Measurements from ENCODE around the gene MDH1B. TPM values are rescaled to one million over a fixed set of nuclear protein-coding genes. Genes with fewer than 3 reads are reported as not detected.
"Not testable (repeated sequence)": the region's sequence is repeated elsewhere in the genome, so short reads cannot be mapped to it uniquely, and the experiment has no call there.

The MDH1B gene
- total RNA-seq, 1 donor from 2014 or later = 1.8 TPM

DNA sequence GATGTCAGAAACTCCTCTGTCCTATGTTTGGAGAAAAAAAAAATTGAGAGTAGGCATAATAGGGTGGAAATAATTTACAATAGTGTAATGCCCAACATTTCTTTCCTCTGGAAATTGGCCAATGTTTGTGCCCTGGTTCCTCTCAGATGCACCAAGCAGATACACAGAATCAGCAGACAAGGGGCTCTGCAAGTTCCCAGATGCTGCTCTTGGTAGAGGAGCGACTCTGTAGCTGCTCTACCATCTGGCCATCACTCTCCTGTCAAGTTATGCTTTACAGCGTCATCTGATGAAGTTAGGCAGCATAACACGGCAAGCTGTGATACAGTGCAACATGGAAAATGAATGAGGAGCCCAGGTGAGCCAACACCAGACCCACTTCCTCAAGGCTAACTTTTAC is 48.5 kb downstream of the MDH1B start:
- H3K36me3 ChIP-seq (ENCODE audit: control insufficient read depth, insufficient read depth, low read length) = no peaks in the 10 kb centered on the region
- H3K27me3 ChIP-seq (ENCODE audit: control insufficient read depth, insufficient read depth, low read length) = no peaks in the 10 kb centered on the region
- DNase-seq (ENCODE audit: low read depth) = no peak
- TF ChIP-seq, protein P1, sequence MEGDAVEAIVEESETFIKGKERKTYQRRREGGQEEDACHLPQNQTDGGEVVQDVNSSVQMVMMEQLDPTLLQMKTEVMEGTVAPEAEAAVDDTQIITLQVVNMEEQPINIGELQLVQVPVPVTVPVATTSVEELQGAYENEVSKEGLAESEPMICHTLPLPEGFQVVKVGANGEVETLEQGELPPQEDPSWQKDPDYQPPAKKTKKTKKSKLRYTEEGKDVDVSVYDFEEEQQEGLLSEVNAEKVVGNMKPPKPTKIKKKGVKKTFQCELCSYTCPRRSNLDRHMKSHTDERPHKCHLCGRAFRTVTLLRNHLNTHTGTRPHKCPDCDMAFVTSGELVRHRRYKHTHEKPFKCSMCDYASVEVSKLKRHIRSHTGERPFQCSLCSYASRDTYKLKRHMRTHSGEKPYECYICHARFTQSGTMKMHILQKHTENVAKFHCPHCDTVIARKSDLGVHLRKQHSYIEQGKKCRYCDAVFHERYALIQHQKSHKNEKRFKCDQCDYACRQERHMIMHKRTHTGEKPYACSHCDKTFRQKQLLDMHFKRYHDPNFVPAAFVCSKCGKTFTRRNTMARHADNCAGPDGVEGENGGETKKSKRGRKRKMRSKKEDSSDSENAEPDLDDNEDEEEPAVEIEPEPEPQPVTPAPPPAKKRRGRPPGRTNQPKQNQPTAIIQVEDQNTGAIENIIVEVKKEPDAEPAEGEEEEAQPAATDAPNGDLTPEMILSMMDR (IDR thresholded peaks at IDR 0.05; ENCODE audit: insufficient read depth, low read length, poor library complexity, severe bottlenecking) = no peak
- no peak overlapping the region for H3K4me3 ChIP-seq (ENCODE audit: low read depth, low read length)

DNA sequence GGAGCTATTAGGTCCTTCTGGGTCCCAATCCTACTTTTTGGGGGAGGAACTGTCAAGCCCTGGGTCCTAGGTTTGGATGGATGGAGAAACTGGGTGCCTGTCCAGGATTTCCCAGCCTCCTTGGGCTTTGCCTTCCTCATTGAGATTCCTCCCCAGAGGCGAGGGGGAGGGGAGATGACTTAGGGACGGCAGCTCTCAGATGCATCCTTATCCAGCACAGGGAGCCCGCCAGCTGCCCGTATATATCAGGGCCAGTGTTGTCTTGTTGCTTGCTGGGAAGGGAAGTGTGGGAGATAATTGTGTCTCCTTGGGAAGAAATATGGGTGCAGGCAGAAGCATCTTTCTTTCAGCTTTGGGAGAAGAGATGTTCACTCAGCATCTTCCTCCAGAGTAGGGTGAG is 49.9 kb downstream of the MDH1B start:
- H3K27me3 ChIP-seq (ENCODE audit: control insufficient read depth, insufficient read depth, low read length); DNase-seq (ENCODE audit: low read depth); H3K4me3 ChIP-seq (ENCODE audit: low read depth, low read length); H3K36me3 ChIP-seq (ENCODE audit: control insufficient read depth, insufficient read depth, low read length): not testable (repeated sequence)

DNA sequence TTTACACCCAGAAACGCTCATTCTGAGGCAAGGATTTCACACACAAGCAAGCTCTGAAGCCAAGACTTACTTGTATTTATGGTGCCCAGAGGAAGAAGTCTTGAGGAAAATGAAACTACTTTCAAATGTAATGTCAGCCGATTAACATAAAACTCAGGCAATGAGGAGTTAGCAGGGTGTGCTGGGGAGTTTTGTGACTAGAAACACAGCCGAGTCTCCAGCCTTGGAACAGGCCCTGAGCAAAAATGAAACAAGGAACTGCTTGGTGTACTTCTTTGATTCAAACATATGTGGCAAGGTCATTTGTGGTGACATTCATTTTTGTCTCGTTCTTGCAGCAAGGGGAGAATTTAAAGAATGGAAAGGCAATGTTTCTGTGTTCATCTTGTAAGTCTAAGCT is 51.4 kb downstream of the MDH1B start:
- Histone ChIP-seq H3K4me3 (ENCODE audit: low read depth, low read length) (no peak overlapping the region), H3K36me3 (ENCODE audit: control insufficient read depth, insufficient read depth, low read length) (no peaks in the 10 kb centered on the region), H3K27me3 (ENCODE audit: control insufficient read depth, insufficient read depth, low read length) (no peaks in the 10 kb centered on the region)
- DNase-seq (ENCODE audit: low read depth) = no peak
- TF ChIP-seq, protein P1 (IDR thresholded peaks at IDR 0.05; ENCODE audit: insufficient read depth, low read length, poor library complexity, severe bottlenecking) = no peak

DNA sequence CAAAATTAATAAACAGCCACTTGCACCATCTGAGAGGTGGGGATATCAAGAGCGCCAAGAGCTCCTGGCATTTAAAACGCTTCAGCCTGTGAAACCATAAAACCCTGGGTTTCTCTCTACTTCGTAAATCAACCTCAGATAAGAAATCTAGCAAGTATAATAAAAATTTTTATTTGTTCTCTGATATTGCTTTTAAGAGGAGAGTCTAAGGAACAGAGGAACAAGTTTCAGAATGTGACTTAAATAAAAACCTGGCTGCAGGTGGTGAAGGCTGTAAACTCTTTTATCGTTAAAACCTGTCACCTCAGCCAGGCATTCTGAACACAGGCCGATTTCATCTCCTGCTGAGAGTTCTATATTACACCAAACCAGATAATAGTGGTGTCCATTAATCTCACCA is 56.8 kb downstream of the MDH1B start:
- TF ChIP-seq, protein P1 (IDR thresholded peaks at IDR 0.05; ENCODE audit: insufficient read depth, low read length, poor library complexity, severe bottlenecking) = no peak
- Histone ChIP-seq H3K36me3 (ENCODE audit: control insufficient read depth, insufficient read depth, low read length) (no peaks in the 10 kb centered on the region), H3K27me3 (ENCODE audit: control insufficient read depth, insufficient read depth, low read length) (no peaks in the 10 kb centered on the region), H3K4me3 (ENCODE audit: low read depth, low read length) (no peak overlapping the region)
- DNase-seq (ENCODE audit: low read depth) = no peak

DNA sequence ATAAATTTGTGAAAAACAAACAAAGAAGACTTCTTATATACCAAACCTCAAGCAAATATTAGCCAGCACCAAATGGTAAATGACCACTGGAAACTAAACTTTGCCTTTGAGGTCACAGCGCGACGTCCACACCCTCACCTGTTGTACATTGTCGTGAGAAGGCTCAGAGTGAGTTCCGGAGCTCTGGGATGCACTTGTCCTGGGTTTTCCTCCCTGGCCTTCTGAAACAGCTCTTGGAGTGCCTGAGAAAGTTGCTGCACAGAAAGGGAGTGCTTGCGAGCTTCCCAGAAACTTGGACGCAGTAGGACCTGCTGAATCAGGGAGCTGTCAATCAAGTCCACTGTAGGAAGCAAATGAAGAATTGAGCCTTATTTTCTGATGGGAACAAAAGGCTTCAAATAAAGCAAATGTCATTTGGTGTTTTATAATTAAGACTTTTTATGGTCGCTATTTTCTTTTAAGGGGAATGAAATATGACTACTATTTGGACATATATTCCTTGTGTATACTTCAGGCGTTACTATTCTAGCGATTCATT is 57.9 kb downstream of the MDH1B start:
- no peak for DNase-seq (ENCODE audit: low read depth)
- Histone ChIP-seq H3K27me3 (ENCODE audit: control insufficient read depth, insufficient read depth, low read length) (no peaks in the 10 kb centered on the region), H3K36me3 (ENCODE audit: control insufficient read depth, insufficient read depth, low read length) (no peaks in the 10 kb centered on the region), H3K4me3 (ENCODE audit: low read depth, low read length) (no peak overlapping the region)
- TF ChIP-seq, protein P1 (IDR thresholded peaks at IDR 0.05; ENCODE audit: insufficient read depth, low read length, poor library complexity, severe bottlenecking) = no peak

DNA sequence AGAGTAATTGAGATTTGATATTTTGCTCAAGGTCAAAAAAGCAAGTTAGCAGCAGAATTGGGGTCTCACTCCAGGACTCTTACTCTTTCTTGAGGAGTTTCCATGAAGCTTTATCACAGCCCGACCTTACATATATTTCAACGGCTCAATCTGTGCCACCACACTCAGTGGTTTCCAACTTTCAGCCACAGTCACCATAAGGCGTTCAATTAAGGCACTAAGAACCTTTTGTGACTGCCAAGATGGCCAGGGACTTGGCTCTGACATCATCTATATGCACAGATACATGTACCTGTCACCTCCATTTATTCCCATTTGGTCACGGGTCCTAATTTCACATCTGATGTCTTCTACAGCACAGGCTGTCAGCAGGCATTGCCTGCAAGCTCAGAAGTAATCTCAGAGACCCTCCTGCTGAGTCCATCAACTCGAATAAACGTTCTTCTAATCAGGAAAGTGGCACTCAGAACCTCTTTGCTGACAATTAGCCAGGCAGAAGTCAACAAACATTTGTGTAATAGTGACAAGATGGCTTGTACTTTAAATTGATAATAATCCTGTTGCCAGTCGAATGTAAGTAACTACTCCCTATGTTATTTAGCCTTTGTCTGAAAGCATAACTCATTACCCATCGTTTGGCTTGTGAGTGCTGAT is 63.0 kb downstream of the MDH1B start:
- Histone ChIP-seq H3K4me3 (ENCODE audit: low read depth, low read length) (no peak overlapping the region), H3K27me3 (ENCODE audit: control insufficient read depth, insufficient read depth, low read length) (peaks cover 2% of the 10 kb centered on the region), H3K36me3 (ENCODE audit: control insufficient read depth, insufficient read depth, low read length) (no peaks in the 10 kb centered on the region)
- TF ChIP-seq, protein P1 (IDR thresholded peaks at IDR 0.05; ENCODE audit: insufficient read depth, low read length, poor library complexity, severe bottlenecking) = no peak
- DNase-seq (ENCODE audit: low read depth) = no peak
